HepG2 (cell line): Measurements from ENCODE around the gene SNX15. TPM values are rescaled to one million over a fixed set of nuclear protein-coding genes. Genes with fewer than 3 reads are reported as not detected.

Source experiments
- ARID2 ChIP-seq: sonication (generic); formaldehyde crosslinking; IDR thresholded peaks from 2 replicates; pipeline ENCODE4 v1.8.1; 2022; ENCODE audit warnings: mild to moderate bottlenecking, missing genetic modification reagents, borderline replicate concordance
- CBX5 ChIP-seq: sonication (generic); formaldehyde crosslinking; IDR thresholded peaks from 2 replicates; pipeline ENCODE4 v1.4.0; 2020; ENCODE audit warnings: missing genetic modification reagents, borderline replicate concordance
- GABPB1 ChIP-seq: IDR thresholded peaks from 2 replicates; pipeline ENCODE4 v1.6.1; 2016; ENCODE audit warnings: mild to moderate bottlenecking, missing genetic modification reagents, moderate library complexity, missing compliant biosample characterization
- IRF2 ChIP-seq: IDR thresholded peaks from 2 replicates; pipeline ENCODE4 v1.6.1; 2018; ENCODE audit warnings: missing genetic modification reagents, missing compliant biosample characterization
- RAD21 ChIP-seq: fragments of 450-650 bp; formaldehyde crosslinking; IDR thresholded peaks from 2 replicates; pipeline ENCODE4 v1.5.0; 2020; ENCODE audit warnings: mild to moderate bottlenecking
- RBM39 ChIP-seq: fragments of 200-400 bp; formaldehyde crosslinking; IDR thresholded peaks from one replicate; pipeline ENCODE4 v1.6.1; 2018; ENCODE audit warnings: antibody characterized with exemption, mild to moderate bottlenecking, low read depth, low read length; ENCODE audit not compliant: poor library complexity, severe bottlenecking
- TCF7 ChIP-seq: sonication (generic); IDR thresholded peaks from 2 replicates; pipeline ENCODE4 v1.6.1; 2016; ENCODE audit warnings: antibody characterized with exemption, low read depth
- TSC22D2 ChIP-seq: sonication (generic); formaldehyde crosslinking; IDR thresholded peaks from 2 replicates; pipeline ENCODE4 v1.5.1; 2020; ENCODE audit warnings: missing genetic modification reagents, mild to moderate bottlenecking, borderline replicate concordance
- ZMYM2 ChIP-seq: sonication (generic); formaldehyde crosslinking; IDR thresholded peaks from 2 replicates; pipeline ENCODE4 v1.8.0; 2022; ENCODE audit warnings: mild to moderate bottlenecking, missing genetic modification reagents
- ZNF224 ChIP-seq: sonication (generic); formaldehyde crosslinking; IDR thresholded peaks from 2 replicates; pipeline ENCODE4 v1.5.0; 2020; ENCODE audit warnings: mild to moderate bottlenecking, missing genetic modification reagents
- ZNF282 ChIP-seq: fragments of 450-650 bp; IDR thresholded peaks from 2 replicates; pipeline ENCODE4 v1.6.1; 2018; ENCODE audit not compliant: partially characterized antibody
- ZNF430 ChIP-seq: sonication (generic); formaldehyde crosslinking; IDR thresholded peaks from 2 replicates; pipeline ENCODE4 v1.9.0; 2021; ENCODE audit warnings: mild to moderate bottlenecking, missing genetic modification reagents
- polyA plus RNA-seq, 8 experiments: library from polyadenylated mRNA; depleted of rRNA in 3 of 8; stranded (reverse) in 7 of 8; unstranded in 1 of 8; fragments of >200 nt; fragmentation: Illumina TruSeq in 4 of 8; extraction: Trizol in 4 of 8; gene quantifications; 2 replicates each; pipeline versions ENCODE4 v1.2.1 to v1.2.3, GENCODE V29; 2011 to 2016; ENCODE audit warnings: low read depth in 4 of 8, missing spikeins in 1 of 8, mixed read lengths in 1 of 8; ENCODE audit not compliant: insufficient read depth in 1 of 8
- total RNA-seq, 5 experiments: library from RNA; depleted of rRNA; stranded (reverse); fragments of >200 nt; fragmentation: Illumina TruSeq; extraction: Trizol; gene quantifications; 2 replicates each; pipeline ENCODE4 v1.2.3, GENCODE V29; 2016; ENCODE audit warnings: low read depth in 1 of 5
- TF ChIP-seq, protein P1 (sequence below): sonication (generic); formaldehyde crosslinking; IDR thresholded peaks from 2 replicates; pipeline ENCODE4 v1.4.0; 2020; ENCODE audit warnings: mild to moderate bottlenecking, missing genetic modification reagents
- TF ChIP-seq, protein P2 (sequence below): sonication (generic); formaldehyde crosslinking; IDR thresholded peaks from 2 replicates; pipeline ENCODE4 v1.4.0; 2020; ENCODE audit warnings: missing genetic modification reagents, borderline replicate concordance
- TF ChIP-seq, protein P3 (sequence below): IDR thresholded peaks from 2 replicates; pipeline ENCODE4 v1.4.0; 2020; ENCODE audit warnings: mild to moderate bottlenecking, missing genetic modification reagents
- TF ChIP-seq, protein P4 (sequence below): sonication (generic); formaldehyde crosslinking; IDR thresholded peaks from 2 replicates; pipeline ENCODE4 v1.5.0; 2020; ENCODE audit warnings: mild to moderate bottlenecking, missing genetic modification reagents
- TF ChIP-seq, protein P5 (sequence below): sonication (generic); formaldehyde crosslinking; IDR thresholded peaks from 2 replicates; pipeline ENCODE4 v1.4.0; 2020; ENCODE audit warnings: mild to moderate bottlenecking, missing genetic modification reagents

The SNX15 gene
- total and polyA plus RNA-seq, 2 of the 13 experiments (the other 11 are each of a cell fraction or from before 2014, with no cell fraction given) = 19.1 to 22.6 TPM

DNA sequence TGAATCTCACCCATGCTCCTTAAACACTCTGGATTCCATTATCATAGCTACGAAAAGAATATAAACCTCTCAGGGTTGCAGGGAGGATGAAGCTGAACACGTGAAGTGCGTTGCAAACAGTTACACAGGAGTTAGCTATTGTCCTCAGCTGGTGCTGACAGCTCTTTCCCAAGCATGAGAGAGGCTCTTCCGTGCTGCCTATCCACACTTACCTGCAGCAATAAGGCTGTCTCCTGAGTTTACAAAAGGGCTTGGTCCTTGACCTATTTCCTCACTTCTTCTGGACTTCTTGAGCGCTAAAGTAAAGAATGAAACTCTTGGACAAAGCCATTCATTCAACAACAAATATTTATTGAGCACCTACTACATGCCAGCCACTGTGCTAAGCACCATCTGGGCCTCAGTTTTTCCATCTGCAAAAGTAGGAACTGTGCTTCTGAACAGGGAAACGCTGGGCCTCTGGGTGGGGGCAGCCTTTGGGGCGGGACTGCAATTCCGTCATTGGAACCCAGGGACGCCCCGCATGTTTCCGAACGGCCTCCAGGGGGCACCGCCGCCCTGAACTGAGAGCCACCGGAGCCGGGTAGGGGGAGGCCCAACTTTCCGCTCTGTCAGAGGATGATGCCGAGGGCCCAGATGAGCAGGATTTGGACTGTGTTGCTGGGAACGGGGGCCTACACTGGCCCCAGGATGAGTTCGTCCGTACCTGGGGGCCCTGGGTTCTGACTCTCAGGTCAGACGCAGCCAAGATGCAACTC lies 13.9 kb upstream of the SNX15 start (continued):
- TF ChIP-seq RAD21 (CRISPR knock-in tag) (peak; percentile 83), ZNF282 (no peak), ZNF224 (CRISPR knock-in tag) (no peak), CBX5 (CRISPR knock-in tag) (no peak), RBM39 (peak; percentile 63), IRF2 (no peak), ZNF430 (CRISPR knock-in tag) (no peak; the same call in 1 of the 2 replicates), ZMYM2 (CRISPR knock-in tag) (peak; percentile 48; the same call in 1 of the 2 replicates), TCF7 (no peak), GABPB1 (CRISPR knock-in tag) (no peak; the same call in 1 of the 2 replicates), TSC22D2 (CRISPR knock-in tag) (no peak), ARID2 (CRISPR knock-in tag) (peak; percentile 19; the same call in 1 of the 2 replicates)
- TF ChIP-seq, protein P1, sequence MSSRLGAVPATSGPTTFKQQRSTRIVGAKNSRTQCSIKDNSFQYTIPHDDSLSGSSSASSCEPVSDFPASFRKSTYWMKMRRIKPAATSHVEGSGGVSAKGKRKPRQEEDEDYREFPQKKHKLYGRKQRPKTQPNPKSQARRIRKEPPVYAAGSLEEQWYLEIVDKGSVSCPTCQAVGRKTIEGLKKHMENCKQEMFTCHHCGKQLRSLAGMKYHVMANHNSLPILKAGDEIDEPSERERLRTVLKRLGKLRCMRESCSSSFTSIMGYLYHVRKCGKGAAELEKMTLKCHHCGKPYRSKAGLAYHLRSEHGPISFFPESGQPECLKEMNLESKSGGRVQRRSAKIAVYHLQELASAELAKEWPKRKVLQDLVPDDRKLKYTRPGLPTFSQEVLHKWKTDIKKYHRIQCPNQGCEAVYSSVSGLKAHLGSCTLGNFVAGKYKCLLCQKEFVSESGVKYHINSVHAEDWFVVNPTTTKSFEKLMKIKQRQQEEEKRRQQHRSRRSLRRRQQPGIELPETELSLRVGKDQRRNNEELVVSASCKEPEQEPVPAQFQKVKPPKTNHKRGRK (CRISPR knock-in tag) = no peak
- TF ChIP-seq, protein P2, sequence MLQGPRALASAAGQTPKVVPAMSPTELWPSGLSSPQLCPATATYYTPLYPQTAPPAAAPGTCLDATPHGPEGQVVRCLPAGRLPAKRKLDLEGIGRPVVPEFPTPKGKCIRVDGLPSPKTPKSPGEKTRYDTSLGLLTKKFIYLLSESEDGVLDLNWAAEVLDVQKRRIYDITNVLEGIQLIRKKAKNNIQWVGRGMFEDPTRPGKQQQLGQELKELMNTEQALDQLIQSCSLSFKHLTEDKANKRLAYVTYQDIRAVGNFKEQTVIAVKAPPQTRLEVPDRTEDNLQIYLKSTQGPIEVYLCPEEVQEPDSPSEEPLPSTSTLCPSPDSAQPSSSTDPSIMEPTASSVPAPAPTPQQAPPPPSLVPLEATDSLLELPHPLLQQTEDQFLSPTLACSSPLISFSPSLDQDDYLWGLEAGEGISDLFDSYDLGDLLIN = no peak
- TF ChIP-seq, protein P3, sequence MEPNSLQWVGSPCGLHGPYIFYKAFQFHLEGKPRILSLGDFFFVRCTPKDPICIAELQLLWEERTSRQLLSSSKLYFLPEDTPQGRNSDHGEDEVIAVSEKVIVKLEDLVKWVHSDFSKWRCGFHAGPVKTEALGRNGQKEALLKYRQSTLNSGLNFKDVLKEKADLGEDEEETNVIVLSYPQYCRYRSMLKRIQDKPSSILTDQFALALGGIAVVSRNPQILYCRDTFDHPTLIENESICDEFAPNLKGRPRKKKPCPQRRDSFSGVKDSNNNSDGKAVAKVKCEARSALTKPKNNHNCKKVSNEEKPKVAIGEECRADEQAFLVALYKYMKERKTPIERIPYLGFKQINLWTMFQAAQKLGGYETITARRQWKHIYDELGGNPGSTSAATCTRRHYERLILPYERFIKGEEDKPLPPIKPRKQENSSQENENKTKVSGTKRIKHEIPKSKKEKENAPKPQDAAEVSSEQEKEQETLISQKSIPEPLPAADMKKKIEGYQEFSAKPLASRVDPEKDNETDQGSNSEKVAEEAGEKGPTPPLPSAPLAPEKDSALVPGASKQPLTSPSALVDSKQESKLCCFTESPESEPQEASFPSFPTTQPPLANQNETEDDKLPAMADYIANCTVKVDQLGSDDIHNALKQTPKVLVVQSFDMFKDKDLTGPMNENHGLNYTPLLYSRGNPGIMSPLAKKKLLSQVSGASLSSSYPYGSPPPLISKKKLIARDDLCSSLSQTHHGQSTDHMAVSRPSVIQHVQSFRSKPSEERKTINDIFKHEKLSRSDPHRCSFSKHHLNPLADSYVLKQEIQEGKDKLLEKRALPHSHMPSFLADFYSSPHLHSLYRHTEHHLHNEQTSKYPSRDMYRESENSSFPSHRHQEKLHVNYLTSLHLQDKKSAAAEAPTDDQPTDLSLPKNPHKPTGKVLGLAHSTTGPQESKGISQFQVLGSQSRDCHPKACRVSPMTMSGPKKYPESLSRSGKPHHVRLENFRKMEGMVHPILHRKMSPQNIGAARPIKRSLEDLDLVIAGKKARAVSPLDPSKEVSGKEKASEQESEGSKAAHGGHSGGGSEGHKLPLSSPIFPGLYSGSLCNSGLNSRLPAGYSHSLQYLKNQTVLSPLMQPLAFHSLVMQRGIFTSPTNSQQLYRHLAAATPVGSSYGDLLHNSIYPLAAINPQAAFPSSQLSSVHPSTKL (CRISPR knock-in tag) = peak; percentile 27; the same call in 1 of the 2 replicates
- TF ChIP-seq, protein P4, sequence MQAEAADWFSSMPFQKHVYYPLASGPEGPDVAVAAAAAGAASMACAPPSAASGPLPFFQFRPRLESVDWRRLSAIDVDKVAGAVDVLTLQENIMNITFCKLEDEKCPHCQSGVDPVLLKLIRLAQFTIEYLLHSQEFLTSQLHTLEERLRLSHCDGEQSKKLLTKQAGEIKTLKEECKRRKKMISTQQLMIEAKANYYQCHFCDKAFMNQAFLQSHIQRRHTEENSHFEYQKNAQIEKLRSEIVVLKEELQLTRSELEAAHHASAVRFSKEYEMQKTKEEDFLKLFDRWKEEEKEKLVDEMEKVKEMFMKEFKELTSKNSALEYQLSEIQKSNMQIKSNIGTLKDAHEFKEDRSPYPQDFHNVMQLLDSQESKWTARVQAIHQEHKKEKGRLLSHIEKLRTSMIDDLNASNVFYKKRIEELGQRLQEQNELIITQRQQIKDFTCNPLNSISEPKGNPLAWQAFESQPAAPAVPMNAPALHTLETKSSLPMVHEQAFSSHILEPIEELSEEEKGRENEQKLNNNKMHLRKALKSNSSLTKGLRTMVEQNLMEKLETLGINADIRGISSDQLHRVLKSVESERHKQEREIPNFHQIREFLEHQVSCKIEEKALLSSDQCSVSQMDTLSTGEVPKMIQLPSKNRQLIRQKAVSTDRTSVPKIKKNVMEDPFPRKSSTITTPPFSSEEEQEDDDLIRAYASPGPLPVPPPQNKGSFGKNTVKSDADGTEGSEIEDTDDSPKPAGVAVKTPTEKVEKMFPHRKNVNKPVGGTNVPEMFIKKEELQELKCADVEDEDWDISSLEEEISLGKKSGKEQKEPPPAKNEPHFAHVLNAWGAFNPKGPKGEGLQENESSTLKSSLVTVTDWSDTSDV (CRISPR knock-in tag) = no peak
- TF ChIP-seq, protein P5, sequence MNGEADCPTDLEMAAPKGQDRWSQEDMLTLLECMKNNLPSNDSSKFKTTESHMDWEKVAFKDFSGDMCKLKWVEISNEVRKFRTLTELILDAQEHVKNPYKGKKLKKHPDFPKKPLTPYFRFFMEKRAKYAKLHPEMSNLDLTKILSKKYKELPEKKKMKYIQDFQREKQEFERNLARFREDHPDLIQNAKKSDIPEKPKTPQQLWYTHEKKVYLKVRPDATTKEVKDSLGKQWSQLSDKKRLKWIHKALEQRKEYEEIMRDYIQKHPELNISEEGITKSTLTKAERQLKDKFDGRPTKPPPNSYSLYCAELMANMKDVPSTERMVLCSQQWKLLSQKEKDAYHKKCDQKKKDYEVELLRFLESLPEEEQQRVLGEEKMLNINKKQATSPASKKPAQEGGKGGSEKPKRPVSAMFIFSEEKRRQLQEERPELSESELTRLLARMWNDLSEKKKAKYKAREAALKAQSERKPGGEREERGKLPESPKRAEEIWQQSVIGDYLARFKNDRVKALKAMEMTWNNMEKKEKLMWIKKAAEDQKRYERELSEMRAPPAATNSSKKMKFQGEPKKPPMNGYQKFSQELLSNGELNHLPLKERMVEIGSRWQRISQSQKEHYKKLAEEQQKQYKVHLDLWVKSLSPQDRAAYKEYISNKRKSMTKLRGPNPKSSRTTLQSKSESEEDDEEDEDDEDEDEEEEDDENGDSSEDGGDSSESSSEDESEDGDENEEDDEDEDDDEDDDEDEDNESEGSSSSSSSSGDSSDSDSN (CRISPR knock-in tag) = peak; percentile 51; the same call in 1 of the 2 replicates
